Measurements from ENCODE around the gene CENPC.
"Not testable (repeated sequence)": the region's sequence is repeated elsewhere in the genome, so short reads cannot be mapped to it uniquely, and the experiment has no call there.

Gene CENPC

DNA sequence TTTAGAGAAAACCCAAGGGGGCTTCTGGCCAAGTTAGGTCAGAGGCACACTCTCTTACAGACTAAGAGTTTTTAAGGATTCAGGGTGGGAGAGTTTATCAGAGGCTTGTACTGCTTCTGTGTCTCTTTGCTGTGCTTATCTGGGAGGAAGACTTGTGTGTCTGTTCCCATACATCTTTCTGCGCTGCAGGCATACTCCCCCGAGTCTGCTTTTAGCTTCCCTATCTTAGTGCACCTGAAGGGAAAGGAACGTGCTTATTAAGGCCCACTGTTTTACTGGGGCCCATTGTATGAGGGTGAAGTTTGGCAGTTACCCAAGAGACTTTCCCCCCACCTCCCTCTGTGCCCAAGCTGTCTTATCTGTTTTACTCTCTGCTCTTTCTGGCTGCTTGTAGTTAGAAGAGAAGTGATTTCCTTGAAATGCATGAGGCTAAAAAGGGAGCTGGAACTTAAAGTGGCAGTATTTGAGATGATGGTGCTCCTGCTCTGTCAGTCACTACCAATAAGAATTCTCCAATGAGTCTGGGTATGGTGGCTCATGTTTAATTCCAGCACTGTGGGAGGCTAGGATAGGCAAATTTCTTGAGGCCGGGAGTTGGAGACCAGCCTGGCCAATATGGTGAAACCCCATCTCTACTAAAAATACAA is 7.0 kb upstream of the CENPC start:
- DNase-seq (ENCODE audit: low read depth) = not testable (repeated sequence)

- no peak for DNase-seq (ENCODE audit: low read depth)
Measured at GRCh38 chr4:67550857-67551256, 5.6 kb upstream of the CENPC start.

GRCh38 chr4:67550451-67550850 is 5.1 kb upstream of the CENPC start:
- no peak for DNase-seq (ENCODE audit: low read depth)

DNA sequence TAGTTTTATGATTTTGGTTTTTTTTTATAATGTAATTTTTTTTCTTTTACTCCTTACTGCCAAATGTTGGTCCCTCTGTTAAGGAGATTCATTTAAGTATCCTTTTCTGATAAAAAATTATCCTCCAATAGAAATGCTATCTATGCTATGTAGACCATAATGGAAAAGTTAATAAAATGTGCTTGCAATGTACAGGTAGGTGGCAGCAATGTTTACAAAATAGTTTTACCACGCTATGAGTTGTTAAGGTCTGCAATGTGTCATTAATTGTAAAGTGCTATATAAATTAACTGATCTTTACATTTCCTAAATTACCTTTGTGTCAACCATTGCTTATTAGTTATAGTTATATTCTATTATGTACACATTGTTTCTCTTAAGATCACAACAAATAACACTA is 3.8 kb upstream of the CENPC start:
- DNase-seq (ENCODE audit: low read depth) = no peak

DNA sequence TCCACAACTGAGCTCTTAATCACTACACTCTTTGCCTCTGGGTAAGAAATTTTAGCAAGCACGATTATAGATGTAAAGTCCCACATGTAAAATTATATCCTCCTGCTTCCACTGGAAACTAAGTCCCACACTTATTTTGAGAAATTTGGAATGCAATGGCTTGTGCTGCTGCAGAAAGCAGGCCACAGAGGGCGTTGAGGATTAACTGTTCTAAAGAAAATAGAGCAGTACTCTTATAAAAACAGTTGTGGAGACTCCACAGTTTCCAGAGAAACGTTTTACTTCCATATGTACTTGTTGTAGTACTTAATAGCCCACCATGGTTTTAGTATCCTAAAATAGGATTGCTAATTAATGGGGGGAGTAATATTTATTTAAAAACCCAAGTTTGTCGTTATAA is 1.7 kb upstream of the CENPC start:
- DNase-seq (ENCODE audit: low read depth) = no peak

DNA sequence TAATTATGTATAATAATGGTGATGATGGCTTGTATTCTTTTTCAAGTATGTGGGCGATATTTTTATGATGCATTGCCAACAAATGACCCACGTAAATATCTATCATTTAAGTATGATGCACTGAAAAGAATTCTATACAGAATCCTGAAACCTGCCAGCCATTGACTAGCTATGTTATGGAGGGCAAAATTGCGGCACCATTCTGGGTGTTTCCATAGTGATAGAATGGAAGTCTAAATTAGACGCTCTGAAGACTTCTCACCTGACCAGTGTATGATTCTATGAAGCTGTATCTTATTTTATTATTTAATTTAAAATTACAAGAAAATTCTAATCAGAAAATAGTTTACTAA is 677 bp upstream of the CENPC start:
- DNase-seq (ENCODE audit: low read depth) = no peak

- no peak for DNase-seq (ENCODE audit: low read depth)
Measured at GRCh38 chr4:67542076-67542475, 3.2 kb downstream of the CENPC start.

GRCh38 chr4:67539830-67540229 is 5.5 kb downstream of the CENPC start:
- no peak for DNase-seq (ENCODE audit: low read depth)

- no peak for DNase-seq (ENCODE audit: low read depth)
Measured at GRCh38 chr4:67535280-67535840, 9.9 kb downstream of the CENPC start.

- no peak for DNase-seq (ENCODE audit: low read depth)
Measured at GRCh38 chr4:67533112-67533511, 12.2 kb downstream of the CENPC start.

DNA sequence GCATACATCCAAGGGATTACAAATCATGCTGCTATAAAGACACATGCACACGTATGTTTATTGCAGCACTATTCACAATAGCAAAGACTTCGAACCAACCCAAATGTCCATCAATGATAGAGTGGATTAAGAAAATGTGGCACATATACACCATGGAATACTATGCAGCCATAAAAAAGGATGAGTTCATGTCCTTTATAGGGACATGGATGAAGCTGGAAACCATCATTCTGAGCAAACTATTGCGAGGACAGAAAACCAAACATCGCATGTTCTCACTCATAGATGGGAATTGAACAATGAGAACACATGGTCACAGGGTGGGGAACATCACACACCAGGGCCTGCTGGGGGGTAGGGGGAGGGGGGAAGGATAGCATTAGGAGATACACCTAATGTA is 12.9 kb downstream of the CENPC start:
- DNase-seq (ENCODE audit: low read depth) = not testable (repeated sequence)

DNA sequence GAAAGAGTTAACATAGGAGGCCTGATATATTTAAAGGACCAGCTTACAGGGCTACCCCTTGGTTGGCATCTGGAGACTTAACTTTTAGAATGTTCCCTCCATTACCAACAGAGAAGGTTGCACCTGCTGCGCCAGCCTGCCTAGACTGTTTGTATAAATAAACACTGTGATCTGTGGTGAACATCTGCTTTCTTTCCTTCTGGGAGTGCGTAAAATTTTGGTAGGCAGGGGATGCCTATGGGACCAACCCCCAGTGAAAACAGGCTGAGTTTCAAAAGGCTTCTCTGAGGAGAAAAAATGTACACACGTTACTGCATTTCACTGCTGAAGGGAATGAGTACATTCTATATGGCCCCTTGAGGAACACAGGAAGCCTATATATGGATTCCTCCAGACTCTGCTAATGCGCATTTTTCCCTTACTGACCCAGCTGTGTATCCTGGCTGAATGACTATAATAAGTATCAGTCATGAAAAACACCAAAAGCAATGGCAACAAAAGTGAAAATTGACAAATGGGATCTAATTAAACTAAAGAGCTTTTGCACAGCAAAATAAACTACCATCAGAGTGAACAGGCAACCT is 13.8 kb downstream of the CENPC start:
- no peak for DNase-seq (ENCODE audit: low read depth)

- not testable (repeated sequence) for DNase-seq (ENCODE audit: low read depth)
Measured at GRCh38 chr4:67524140-67524539, 21.2 kb downstream of the CENPC start.

DNA sequence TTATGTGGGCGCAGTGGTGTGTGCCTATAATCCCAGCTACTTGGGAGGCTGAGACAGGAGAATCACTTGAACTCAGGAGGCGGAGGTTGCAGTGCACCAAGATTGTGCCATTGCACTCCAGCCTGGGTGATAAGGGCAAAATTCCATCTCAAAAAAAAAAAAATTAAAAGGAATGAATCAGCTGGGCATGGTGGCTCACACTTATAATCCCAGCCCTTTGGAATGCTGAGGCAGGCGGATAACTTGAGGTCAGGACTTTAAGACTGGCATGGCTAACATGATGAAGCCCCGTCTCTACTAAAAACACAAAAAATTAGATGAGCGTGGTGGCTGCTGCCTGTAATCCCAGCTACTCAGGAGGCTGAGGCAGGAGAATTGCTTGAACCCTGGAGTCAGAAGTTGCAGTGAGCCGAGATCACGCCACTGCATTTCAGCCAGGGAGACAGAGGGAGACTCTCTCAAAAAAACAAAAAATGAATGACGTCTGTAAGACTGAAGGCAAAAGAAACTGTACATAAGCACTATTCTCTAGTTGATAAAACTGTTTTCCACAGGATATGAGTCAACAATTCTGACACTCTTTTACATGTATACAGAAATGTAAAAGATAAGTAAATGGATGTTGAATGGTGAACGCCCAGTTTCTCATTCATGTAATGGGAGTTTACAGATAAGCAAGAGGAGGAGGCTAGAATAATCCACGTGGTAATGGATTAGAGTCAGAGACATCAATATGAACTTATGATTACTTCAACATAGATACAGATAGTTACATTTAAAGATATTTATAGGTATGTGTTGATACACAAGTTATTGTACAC is 22.2 kb downstream of the CENPC start:
- no peak for DNase-seq (ENCODE audit: low read depth)

DNA sequence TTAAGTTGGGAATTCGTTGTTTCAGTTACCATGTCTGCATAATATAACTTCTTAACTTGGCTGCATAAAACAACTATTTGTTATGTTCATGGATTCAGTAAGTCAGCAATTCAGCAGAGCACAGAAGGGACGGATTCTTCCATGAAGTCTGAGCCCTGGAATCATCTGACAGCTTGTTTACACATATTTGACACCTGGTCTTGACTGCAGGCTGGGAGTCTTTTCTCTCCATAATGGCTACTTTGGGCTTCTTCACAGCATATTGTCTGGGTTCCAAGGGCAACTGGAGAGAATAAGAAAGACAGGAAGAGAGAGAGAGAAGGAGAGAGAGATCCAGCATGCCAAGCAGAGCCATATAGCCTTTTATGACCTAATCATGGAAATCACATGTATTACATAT is 23.1 kb downstream of the CENPC start:
- no peak for DNase-seq (ENCODE audit: low read depth)

DNA sequence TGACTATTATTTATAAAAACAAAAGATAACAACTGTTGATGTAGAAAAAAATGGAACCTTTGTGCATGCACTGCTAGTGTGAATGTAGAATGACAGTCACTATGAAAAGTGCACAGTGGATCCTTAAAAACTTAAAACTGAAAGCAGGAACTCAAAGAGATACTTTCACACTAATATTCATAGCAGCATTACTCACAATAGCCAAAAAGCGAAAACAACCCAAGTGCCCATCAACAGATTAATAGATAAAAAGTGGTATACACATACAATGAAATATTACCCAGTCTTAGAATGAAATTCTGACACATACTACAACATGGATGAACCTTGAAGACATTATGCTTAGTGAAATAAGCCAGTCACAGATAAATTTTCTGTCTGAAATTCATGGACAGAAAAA is 23.8 kb downstream of the CENPC start:
- no peak for DNase-seq (ENCODE audit: low read depth)

DNA sequence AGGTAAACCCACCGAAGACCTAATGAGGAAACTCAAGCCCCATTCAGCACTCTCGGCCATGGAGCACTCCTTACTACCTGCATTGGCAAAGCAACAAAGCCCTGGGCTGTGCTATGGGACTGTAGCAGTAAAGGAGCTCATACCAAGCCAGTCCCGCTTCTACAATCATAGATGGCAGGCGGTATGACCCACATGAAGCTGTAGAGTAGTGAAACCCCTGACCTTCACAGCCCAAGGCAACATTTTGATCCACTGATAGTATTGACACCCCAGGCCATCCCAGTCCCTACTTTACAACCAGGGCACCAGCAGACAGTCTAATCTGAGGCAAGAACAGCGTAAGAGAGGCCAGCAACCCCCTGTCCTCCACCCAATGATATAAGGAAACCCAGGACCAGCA is 25.2 kb downstream of the CENPC start:
- DNase-seq (ENCODE audit: low read depth) = no peak

GRCh38 chr4:67512501-67512900 is 32.8 kb downstream of the CENPC start:
- DNase-seq (ENCODE audit: low read depth) = no peak

GRCh38 chr4:67500373-67500772 is 44.9 kb downstream of the CENPC start:
- DNase-seq (ENCODE audit: low read depth) = no peak

DNA sequence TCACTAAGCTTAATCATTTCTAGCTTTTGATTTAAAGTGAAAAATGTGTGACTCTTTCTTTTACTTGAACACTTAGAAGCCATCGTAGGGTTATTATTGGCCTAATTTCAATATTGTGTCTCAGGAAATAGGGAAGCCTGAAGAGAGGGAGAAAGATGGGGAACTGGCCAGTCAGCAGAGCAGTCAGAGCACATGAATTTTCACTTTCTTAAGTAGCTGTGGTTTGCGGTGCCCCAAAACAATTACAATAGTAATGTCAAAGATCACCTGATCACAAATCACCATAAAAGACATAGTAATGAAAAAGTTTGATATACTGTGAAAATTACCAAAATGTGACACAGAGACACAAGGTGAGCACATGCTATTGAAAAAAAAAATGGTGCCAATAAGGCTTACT is 45.5 kb downstream of the CENPC start:
- no peak for DNase-seq (ENCODE audit: low read depth)

DNA sequence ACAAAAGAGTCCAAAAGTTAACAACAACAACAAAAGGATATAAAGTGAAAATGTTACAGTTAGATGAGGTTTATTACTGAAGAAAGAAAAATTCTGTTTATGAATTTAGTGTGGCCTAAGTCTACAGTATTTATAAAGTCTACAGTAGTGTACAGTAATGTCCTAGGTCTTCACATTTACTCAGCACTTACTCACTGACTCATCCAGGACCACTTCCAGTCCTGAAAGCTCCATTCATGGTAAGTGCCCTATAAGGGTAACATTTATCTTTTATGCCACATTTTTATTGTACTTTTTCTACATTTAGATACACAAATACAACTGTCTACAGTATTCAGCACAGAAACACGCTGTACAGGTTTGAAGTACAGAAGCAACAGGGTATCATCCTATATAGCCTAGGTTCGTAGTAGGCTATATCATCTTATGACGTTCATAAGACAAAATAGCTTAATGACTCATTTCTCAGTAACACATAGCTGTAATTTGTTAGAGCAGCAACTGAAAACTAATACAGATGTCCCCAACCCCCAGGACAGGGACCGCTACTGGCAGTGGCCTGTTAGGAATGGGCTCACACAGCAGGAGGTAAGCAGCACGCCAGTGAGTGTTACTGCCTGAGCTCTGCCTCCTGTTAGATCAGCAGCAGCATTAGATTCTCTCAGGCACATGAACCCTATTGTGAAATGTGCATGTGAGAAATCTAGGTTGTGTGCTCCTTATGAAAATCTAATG is 61.3 kb downstream of the CENPC start:
- no peak for DNase-seq (ENCODE audit: low read depth)

DNA sequence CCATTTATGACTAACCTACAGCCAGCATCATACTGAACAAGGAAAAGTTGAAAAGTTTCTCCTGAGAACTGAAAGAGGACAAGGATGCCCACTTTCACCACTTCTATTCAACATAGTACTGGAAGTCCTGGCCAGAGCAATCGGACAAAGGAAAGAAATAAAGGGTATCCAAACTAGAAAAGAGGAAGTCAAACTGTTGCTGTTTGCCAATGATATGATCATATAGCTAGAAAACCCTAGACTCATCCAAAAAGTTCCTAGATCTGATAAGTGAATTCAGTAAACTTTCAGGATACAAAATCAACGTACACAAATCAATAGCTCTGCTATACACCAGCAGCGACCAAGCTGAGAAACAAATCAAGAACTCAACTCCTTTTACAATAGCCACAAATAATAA is 64.5 kb downstream of the CENPC start:
- DNase-seq (ENCODE audit: low read depth) = no peak

- DNase-seq (ENCODE audit: low read depth) = no peak
Measured at GRCh38 chr4:67475155-67475554, 70.1 kb downstream of the CENPC start.
